NT2/D1 (cell line): ENCODE measurements around the gene LANCL3.

ENCODE experiments used
- SUZ12 ChIP-seq: IDR thresholded peaks from 2 replicates; pipeline ENCODE4 v1.6.1; 2011; ENCODE audit not compliant: insufficient read length, insufficient read depth; ENCODE audit errors: extremely low read depth
- YY1 ChIP-seq: IDR thresholded peaks from 2 replicates; pipeline ENCODE4 v1.6.1; 2011; ENCODE audit not compliant: insufficient read length, insufficient read depth

DNA sequence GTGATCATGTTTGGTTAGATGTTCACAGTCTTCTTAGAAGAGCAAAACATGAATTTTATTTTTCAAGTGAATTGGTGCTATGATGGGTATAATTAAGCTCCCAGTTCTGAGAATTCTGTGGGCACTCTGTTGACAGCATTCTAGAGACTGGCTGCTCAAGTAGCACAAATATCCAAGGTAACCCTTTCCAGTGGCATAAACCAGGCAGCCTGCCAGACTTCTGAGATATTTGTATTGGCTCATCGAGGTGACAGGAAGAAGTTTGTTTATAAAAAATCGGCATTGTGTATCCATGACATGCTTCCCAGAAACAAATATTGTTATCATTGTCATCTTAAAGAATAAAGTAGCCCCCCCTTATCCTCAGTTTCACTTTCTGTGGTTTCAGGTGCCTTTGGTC lies 28.3 kb downstream of the LANCL3 start:
- TF ChIP-seq SUZ12: no peak
- TF ChIP-seq YY1: no peak
